BE2C (cell line): ENCODE data around the gene TOLLIP.
"Not testable (repeated sequence)": the region's sequence is repeated elsewhere in the genome, so short reads cannot be mapped to it uniquely, and the experiment has no call there.

ENCODE experiments used
- DNase-seq: peaks from one replicate; pipeline ENCODE4 v3.0.0-alpha.2; 2020
- H3K27me3 ChIP-seq: fragments of 250-450 bp; sonication (Bioruptor Pico); 2 replicates; pipeline ENCODE4 v1.5.1; 2020; ENCODE audit warnings: mild to moderate bottlenecking
- H3K36me3 ChIP-seq: fragments of 250-450 bp; sonication (Bioruptor Pico); 2 replicates; pipeline ENCODE4 v1.5.1; 2020; ENCODE audit warnings: mild to moderate bottlenecking
- H3K4me1 ChIP-seq: fragments of 250-450 bp; sonication (Bioruptor Pico); 2 replicates; pipeline ENCODE4 v1.5.1; 2020
- H3K4me3 ChIP-seq: 2 replicates; pipeline ENCODE4 v1.5.1; 2011; ENCODE audit warnings: low read depth, low read length
- H3K9me3 ChIP-seq: fragments of 250-450 bp; sonication (Bioruptor Pico); 2 replicates; pipeline ENCODE4 v1.5.1; 2020
- TF ChIP-seq, protein P1 (sequence below): IDR thresholded peaks from 2 replicates; pipeline ENCODE4 v1.5.1; 2012; ENCODE audit warnings: mild to moderate bottlenecking, low read depth, low read length

TOLLIP gene

DNA sequence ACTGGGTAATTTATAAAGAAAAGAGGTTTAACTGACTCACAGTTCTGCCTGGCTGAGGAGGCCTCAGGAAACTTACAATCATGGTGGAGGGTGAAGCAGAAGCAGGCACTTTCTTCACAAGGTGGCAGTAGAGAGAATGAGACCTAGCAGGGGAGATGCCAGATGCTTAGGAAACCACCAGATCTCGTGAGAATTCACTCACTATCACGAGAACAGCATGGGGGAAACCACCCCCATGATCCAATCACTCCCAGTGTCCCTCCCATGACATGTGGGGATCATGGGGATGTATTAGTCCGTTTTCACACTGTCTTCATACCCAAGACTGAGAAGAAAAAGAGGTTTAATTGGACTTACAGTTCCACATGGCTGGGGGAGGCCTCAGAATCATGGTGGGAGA lies 45.0 kb downstream of the TOLLIP start:
- not testable (repeated sequence) for H3K4me3 ChIP-seq
- peak; percentile 57 for DNase-seq

DNA sequence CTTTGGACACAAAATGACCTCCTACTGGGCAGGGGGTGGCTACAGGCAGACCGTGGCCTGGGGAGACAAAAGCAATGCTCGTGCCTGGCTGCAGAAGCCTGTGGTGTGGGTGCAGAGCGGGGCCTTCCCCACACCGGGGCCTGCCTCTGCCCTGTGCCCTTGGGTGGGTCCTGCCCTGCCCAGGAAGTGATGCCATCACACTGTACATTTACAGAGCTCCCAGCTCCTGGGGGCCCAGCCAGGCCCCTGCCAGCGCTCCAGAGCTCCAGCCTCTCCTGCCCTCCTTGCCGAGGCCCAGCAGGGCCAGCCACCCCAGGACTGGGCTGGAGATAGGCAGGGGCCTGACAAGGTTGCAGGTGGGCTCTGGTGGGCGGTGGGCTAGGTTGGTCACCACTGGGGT lies 46.4 kb downstream of the TOLLIP start:
- DNase-seq = no peak
- TF ChIP-seq, protein P1, sequence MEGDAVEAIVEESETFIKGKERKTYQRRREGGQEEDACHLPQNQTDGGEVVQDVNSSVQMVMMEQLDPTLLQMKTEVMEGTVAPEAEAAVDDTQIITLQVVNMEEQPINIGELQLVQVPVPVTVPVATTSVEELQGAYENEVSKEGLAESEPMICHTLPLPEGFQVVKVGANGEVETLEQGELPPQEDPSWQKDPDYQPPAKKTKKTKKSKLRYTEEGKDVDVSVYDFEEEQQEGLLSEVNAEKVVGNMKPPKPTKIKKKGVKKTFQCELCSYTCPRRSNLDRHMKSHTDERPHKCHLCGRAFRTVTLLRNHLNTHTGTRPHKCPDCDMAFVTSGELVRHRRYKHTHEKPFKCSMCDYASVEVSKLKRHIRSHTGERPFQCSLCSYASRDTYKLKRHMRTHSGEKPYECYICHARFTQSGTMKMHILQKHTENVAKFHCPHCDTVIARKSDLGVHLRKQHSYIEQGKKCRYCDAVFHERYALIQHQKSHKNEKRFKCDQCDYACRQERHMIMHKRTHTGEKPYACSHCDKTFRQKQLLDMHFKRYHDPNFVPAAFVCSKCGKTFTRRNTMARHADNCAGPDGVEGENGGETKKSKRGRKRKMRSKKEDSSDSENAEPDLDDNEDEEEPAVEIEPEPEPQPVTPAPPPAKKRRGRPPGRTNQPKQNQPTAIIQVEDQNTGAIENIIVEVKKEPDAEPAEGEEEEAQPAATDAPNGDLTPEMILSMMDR = no peak
- Histone ChIP-seq H3K4me3 (peak overlapping the region; percentile 16), H3K36me3 (no peaks in the 10 kb centered on the region), H3K4me1 (no peaks in the 10 kb centered on the region), H3K27me3 (no peaks in the 10 kb centered on the region), H3K9me3 (no peaks in the 10 kb centered on the region)

More for the DNA sequence above, 45.0 kb downstream of the TOLLIP start:
- not testable (repeated sequence) for H3K36me3 ChIP-seq, H3K4me1 ChIP-seq, H3K27me3 ChIP-seq, H3K9me3 ChIP-seq
- TF ChIP-seq, protein P1 = peak; percentile 34; the same call in 1 of the 2 replicates

GRCh38 chr11:1262172-1263006 lies 47.0 kb downstream of the TOLLIP start:
- peak; percentile 83 for DNase-seq
- Histone ChIP-seq H3K36me3 (no peaks in the 10 kb centered on the region), H3K4me3 (peak overlapping the region; percentile 50), H3K9me3 (no peaks in the 10 kb centered on the region), H3K4me1 (no peaks in the 10 kb centered on the region), H3K27me3 (no peaks in the 10 kb centered on the region)
- TF ChIP-seq, protein P1 = no peak

GRCh38 chr11:1261241-1262071 lies 48.0 kb downstream of the TOLLIP start:
- no peaks in the 10 kb centered on the region for H3K27me3 ChIP-seq
- H3K4me1 ChIP-seq = no peaks in the 10 kb centered on the region
- TF ChIP-seq, protein P1 = no peak
- no peaks in the 10 kb centered on the region for H3K36me3 ChIP-seq
- no peak for DNase-seq
- H3K4me3 ChIP-seq = no peak overlapping the region
- no peaks in the 10 kb centered on the region for H3K9me3 ChIP-seq

- Histone ChIP-seq H3K9me3 (no peaks in the 10 kb centered on the region), H3K4me3 (no peak overlapping the region), H3K36me3 (no peaks in the 10 kb centered on the region), H3K4me1 (no peaks in the 10 kb centered on the region), H3K27me3 (no peaks in the 10 kb centered on the region)
- TF ChIP-seq, protein P1 = no peak
- no peak for DNase-seq
These were observed 48.8 kb downstream of the TOLLIP start for GRCh38 chr11:1260620-1261019.
